Neural progenitor cell (in vitro differentiated cells): Measurements from ENCODE around the gene PDAP1. TPM values are rescaled to one million over a fixed set of nuclear protein-coding genes. Genes with fewer than 3 reads are reported as not detected.

ENCODE experiments used
- DNase-seq: peaks from one replicate; pipeline ENCODE4 v3.0.0-alpha.2; 2016; ENCODE audit warnings: low spot score
- H2AFZ ChIP-seq: fragments of 200-600 bp; sonication (generic); replicated peaks from 2 replicates; pipeline ENCODE4 v1.6.1; 2016; ENCODE audit warnings: antibody characterized with exemption
- H3F3A ChIP-seq: fragments of 200-600 bp; sonication (generic); 2 replicates; pipeline ENCODE4 v1.6.1; 2016; ENCODE audit warnings: antibody characterized with exemption, low read depth
- H3K27ac ChIP-seq: fragments of 200-600 bp; sonication (generic); 2 replicates; pipeline ENCODE4 v1.5.1; 2016; ENCODE audit warnings: mild to moderate bottlenecking
- H3K27me3 ChIP-seq: fragments of 200-600 bp; sonication (generic); 2 replicates; pipeline ENCODE4 v1.6.1; 2016; ENCODE audit warnings: mild to moderate bottlenecking, moderate library complexity
- H3K36me3 ChIP-seq: fragments of 200-600 bp; sonication (generic); 2 replicates; pipeline ENCODE4 v1.5.1; 2016
- H3K4me1 ChIP-seq: fragments of 200-600 bp; sonication (generic); 2 replicates; pipeline ENCODE4 v1.6.1; 2016; ENCODE audit warnings: mixed run types
- H3K4me2 ChIP-seq: fragments of 200-600 bp; sonication (generic); 2 replicates; pipeline ENCODE4 v1.6.1; 2016
- H3K4me3 ChIP-seq: fragments of 200-600 bp; sonication (generic); 2 replicates; pipeline ENCODE4 v1.5.1; 2016
- H3K79me2 ChIP-seq: fragments of 200-600 bp; sonication (generic); 2 replicates; pipeline ENCODE4 v1.6.1; 2016; ENCODE audit warnings: low read depth
- H3K9ac ChIP-seq: fragments of 200-600 bp; sonication (generic); 2 replicates; pipeline ENCODE4 v1.6.1; 2016
- H3K9me3 ChIP-seq: fragments of 200-600 bp; sonication (generic); 2 replicates; pipeline ENCODE4 v1.5.1; 2016; ENCODE audit warnings: low read depth
- H4K20me1 ChIP-seq: fragments of 200-600 bp; sonication (generic); 2 replicates; pipeline ENCODE4 v1.6.1; 2016; ENCODE audit warnings: low read depth
- H3K27ac Mint-ChIP-seq: 3 replicates; pipeline ENCODE4 v1.8.0; 2021; ENCODE audit warnings: mixed read lengths
- H3K27me3 Mint-ChIP-seq: 2 replicates; pipeline ENCODE4 v1.8.0; 2022; ENCODE audit warnings: low read depth, mild to moderate bottlenecking, inconsistent platforms, moderate library complexity, mixed read lengths; ENCODE audit not compliant: insufficient read depth
- H3K36me3 Mint-ChIP-seq: 3 replicates; pipeline ENCODE4 v1.8.0; 2021; ENCODE audit warnings: mixed read lengths
- H3K4me1 Mint-ChIP-seq: 3 replicates; pipeline ENCODE4 v1.8.0; 2021; ENCODE audit warnings: mixed read lengths
- H3K4me3 Mint-ChIP-seq: 3 replicates; pipeline ENCODE4 v1.8.0; 2021; ENCODE audit warnings: mild to moderate bottlenecking, moderate library complexity, mixed read lengths
- H3K9me3 Mint-ChIP-seq: 3 replicates; pipeline ENCODE4 v1.8.0; 2020; ENCODE audit warnings: mixed read lengths
- EZH2 ChIP-seq: fragments of 200-600 bp; sonication (generic); IDR thresholded peaks from 2 replicates; pipeline ENCODE4 v1.6.1; 2017; ENCODE audit warnings: antibody characterized with exemption, mild to moderate bottlenecking, moderate library complexity
- EZH2phosphoT487 ChIP-seq: fragments of 200-600 bp; sonication (generic); IDR thresholded peaks from 2 replicates; pipeline ENCODE4 v1.6.1; 2017; ENCODE audit warnings: antibody characterized with exemption
- total RNA-seq: library from RNA; depleted of rRNA; stranded (reverse); fragments of >200 nt; gene quantifications from 2 replicates; pipeline ENCODE4 v1.2.3, GENCODE V29; 2015; ENCODE audit warnings: low replicate concordance
- TF ChIP-seq, protein P1 (sequence below): fragments of 200-600 bp; sonication (generic); IDR thresholded peaks from 2 replicates; pipeline ENCODE4 v1.5.1; 2017; ENCODE audit warnings: antibody characterized with exemption, mild to moderate bottlenecking

Gene PDAP1
- total RNA-seq, 1 donor from 2014 or later, result 136 TPM

DNA sequence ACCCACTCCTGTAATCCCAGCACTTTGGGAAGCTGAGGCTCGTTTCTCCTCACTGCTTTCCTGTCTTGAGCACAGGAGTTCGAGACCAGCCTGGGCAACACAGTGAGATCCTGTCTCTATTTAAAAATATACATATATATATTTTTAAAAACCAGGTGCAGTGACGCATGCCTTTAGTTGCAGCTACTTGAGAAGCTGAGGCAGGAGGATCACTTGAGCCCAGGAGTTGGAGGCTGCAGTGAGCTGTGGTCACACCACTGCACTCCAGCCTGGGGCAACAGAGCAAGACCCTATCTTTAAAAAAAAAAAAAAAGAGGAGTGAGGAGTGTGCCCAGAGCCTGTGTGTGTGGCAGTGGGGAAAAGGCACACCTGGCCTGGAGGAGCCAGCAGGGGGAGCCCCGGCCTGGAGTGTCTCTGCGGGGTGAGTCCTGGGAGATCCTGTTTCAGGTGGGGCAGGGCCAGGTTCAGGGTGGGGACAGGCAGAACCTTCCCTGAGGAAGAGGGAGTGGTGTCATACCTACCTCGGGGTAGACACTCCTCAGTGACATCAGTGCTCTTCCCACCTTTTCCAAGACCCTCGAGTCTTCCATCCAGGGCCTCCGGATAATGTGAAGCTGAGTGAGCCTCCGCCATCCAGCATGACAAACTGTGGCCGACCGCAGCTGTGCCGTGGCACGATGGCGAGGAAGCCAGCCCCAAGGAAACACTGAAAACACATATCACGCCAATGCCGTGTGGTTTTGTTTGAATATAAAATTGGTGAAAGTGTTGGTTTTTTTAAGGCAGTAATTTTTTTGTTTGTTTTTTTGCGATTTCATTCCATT, 42.9 kb downstream of the PDAP1 start:
- no peaks in the 10 kb centered on the region for H3K27me3 ChIP-seq
- no peak overlapping the region for H2AFZ ChIP-seq
- Mint-ChIP-seq H3K27ac (no peak overlapping the region), H3K9me3 (no peaks in the 10 kb centered on the region), H3K27me3 (peaks cover 7% of the 10 kb centered on the region), H3K36me3 (peaks cover 15% of the 10 kb centered on the region), H3K4me1 (peaks cover 5% of the 10 kb centered on the region), H3K4me3 (no peak overlapping the region)
- no peak overlapping the region for H3K4me2 ChIP-seq
- TF ChIP-seq, protein P1, sequence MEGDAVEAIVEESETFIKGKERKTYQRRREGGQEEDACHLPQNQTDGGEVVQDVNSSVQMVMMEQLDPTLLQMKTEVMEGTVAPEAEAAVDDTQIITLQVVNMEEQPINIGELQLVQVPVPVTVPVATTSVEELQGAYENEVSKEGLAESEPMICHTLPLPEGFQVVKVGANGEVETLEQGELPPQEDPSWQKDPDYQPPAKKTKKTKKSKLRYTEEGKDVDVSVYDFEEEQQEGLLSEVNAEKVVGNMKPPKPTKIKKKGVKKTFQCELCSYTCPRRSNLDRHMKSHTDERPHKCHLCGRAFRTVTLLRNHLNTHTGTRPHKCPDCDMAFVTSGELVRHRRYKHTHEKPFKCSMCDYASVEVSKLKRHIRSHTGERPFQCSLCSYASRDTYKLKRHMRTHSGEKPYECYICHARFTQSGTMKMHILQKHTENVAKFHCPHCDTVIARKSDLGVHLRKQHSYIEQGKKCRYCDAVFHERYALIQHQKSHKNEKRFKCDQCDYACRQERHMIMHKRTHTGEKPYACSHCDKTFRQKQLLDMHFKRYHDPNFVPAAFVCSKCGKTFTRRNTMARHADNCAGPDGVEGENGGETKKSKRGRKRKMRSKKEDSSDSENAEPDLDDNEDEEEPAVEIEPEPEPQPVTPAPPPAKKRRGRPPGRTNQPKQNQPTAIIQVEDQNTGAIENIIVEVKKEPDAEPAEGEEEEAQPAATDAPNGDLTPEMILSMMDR, result peak; percentile 51
- no peak for TF ChIP-seq EZH2phosphoT487
- H3K4me3 ChIP-seq, result no peak overlapping the region
- no peak overlapping the region for H3K27ac ChIP-seq
- H4K20me1 ChIP-seq, result no peaks in the 10 kb centered on the region
- H3K9me3 ChIP-seq, result no peaks in the 10 kb centered on the region
- H3K79me2 ChIP-seq, result no peaks in the 10 kb centered on the region
- DNase-seq, result peak; percentile 40
- no peak overlapping the region for H3K9ac ChIP-seq
- no peaks in the 10 kb centered on the region for H3K36me3 ChIP-seq
- peaks cover 5% of the 10 kb centered on the region for H3K4me1 ChIP-seq
- peaks cover 10% of the 10 kb centered on the region for H3F3A ChIP-seq

GRCh38 chr7:99363286-99363685, 45.1 kb downstream of the PDAP1 start:
- Histone ChIP-seq H3K4me1 (peaks cover 5% of the 10 kb centered on the region), H4K20me1 (no peaks in the 10 kb centered on the region), H2AFZ (no peak overlapping the region), H3K36me3 (no peaks in the 10 kb centered on the region), H3K79me2 (no peaks in the 10 kb centered on the region), H3K4me2 (no peak overlapping the region), H3K4me3 (no peak overlapping the region), H3K9me3 (no peaks in the 10 kb centered on the region), H3F3A (peaks cover 10% of the 10 kb centered on the region), H3K27ac (no peak overlapping the region), H3K27me3 (no peaks in the 10 kb centered on the region), H3K9ac (no peak overlapping the region)
- H3K4me1 Mint-ChIP-seq, result peaks cover 5% of the 10 kb centered on the region
- H3K27ac Mint-ChIP-seq, result no peak overlapping the region
- TF ChIP-seq, protein P1, result no peak
- TF ChIP-seq EZH2phosphoT487, result no peak
- no peak for TF ChIP-seq EZH2
- no peak for DNase-seq
- peaks cover 2% of the 10 kb centered on the region for H3K27me3 Mint-ChIP-seq
- no peaks in the 10 kb centered on the region for H3K9me3 Mint-ChIP-seq
- H3K4me3 Mint-ChIP-seq, result no peak overlapping the region
- peaks cover 20% of the 10 kb centered on the region for H3K36me3 Mint-ChIP-seq

GRCh38 chr7:99362801-99363200, 45.6 kb downstream of the PDAP1 start:
- Histone ChIP-seq H3K4me3 (no peak overlapping the region), H3K4me1 (peaks cover 5% of the 10 kb centered on the region), H3K36me3 (no peaks in the 10 kb centered on the region), H3K79me2 (no peaks in the 10 kb centered on the region), H3F3A (peaks cover 10% of the 10 kb centered on the region), H3K4me2 (no peak overlapping the region), H3K9me3 (no peaks in the 10 kb centered on the region), H3K27me3 (no peaks in the 10 kb centered on the region), H3K27ac (no peak overlapping the region), H2AFZ (no peak overlapping the region), H3K9ac (no peak overlapping the region), H4K20me1 (no peaks in the 10 kb centered on the region)
- TF ChIP-seq, protein P1, result no peak
- TF ChIP-seq EZH2 (no peak), EZH2phosphoT487 (no peak)
- DNase-seq, result no peak
- Mint-ChIP-seq H3K4me1 (peaks cover 5% of the 10 kb centered on the region), H3K27me3 (peaks cover 2% of the 10 kb centered on the region), H3K36me3 (peaks cover 25% of the 10 kb centered on the region), H3K27ac (no peak overlapping the region), H3K9me3 (no peaks in the 10 kb centered on the region), H3K4me3 (no peak overlapping the region)
